HS-5 (cell line): ENCODE results near the gene DVL3.
"Not testable (repeated sequence)": the region's sequence is repeated elsewhere in the genome, so short reads cannot be mapped to it uniquely, and the experiment has no call there.

Source experiments
- DNase-seq: peaks from one replicate; pipeline ENCODE4 v3.0.0-alpha.2; 2012; ENCODE audit warnings: low read depth

The DVL3 gene

DNA sequence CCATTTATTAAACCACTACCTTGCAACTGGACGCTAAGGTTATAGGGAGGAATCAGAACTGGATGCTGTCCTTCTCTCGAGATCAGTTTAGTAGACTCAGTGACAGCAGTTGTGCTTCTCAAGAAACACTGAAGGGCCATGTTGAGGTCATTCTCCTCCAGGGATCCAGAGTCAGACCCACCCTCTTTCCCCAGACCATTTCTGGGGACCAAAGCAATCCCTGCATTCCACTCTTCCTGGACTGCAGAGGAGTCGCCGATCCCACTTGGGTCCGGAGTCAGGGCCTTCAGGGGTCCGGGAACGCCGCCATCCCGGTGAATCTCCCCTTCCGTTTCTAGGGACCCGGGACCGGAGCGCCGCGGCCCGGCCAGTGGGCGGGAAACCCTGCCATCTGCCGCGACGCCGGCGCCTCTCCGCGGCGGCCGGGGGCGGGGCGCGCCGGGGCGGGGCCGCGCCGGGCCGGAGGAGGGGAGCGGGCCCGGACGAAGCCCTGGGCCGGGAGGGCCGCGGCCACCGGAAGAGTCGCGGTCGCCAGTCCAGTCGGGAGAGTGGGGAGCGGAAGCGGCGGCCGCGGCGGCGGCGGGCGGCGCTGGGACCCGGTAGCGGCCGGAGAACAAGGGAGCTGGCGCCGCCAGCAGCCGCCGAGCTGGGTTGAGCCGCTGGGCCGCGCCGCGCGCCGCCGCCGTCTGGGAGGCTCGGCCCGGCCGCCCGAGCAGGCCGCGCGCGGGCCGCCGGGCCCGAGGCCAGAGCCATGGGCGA, at the start of gene DVL3:
Gene DVL3, plus strand, starts transcription at position 493 of the 759 bp plus-strand sequence. Its CDS starts 259 bp downstream, at position 752.
- DNase-seq = no peak

DNA sequence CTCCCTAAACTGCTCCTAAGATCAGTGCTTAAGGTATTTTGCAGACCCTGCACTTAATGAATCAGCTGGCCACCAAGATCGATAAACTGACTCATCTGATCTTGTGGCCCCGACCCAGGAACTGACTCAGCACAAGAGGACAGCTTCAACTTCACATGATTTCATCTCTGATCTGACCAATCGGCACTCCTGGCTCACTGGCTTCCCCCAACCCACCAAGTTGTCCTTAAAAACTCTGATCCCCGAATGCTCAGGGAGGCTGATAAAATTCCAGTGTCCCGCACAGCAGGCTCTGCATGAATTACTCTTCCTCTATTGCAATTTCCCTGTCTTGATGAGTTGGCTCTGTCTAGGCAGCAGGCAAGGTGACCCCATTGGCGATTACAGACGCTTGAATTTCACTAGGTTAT, 44.9 kb upstream of the DVL3 start:
- DNase-seq = peak; percentile 42

DNA sequence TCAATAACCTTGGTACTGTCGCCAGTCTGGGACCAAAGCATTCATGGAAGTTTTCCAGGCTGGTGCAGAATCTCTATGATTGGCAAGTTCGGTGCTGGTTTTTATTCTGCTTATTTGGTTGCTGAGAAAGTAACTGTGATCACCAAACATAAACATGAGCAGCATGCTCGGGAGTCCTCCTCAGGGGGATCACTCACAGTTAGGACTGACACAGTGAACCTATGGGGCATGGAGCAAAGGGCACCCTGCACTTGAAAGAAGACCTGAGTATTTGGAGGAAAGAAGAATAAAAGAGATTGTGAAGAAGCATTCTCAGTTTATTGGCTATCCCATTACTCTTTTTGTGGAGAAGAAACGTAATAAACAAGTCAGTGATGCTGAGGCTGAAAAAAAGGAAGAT, 39.2 kb upstream of the DVL3 start:
- no peak for DNase-seq

DNA sequence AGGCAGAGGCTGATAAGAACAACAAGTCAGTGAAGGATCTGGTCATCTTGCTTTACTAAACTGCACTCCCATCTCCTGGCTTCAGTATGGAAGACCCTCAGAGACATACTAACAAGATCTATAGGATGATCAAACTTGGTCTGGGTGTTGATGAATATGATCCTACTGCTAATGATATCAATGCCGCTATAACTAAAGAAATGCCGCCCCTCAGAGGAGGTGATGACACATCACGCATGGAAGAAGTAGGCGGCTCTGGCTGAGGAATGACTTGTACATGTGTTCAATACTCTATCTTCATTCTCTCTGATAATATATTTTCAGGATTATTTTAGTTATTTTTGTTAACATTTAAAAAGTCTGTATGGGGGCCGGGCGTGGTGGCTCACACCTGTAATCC, 37.5 kb upstream of the DVL3 start:
- DNase-seq = no peak

DNA sequence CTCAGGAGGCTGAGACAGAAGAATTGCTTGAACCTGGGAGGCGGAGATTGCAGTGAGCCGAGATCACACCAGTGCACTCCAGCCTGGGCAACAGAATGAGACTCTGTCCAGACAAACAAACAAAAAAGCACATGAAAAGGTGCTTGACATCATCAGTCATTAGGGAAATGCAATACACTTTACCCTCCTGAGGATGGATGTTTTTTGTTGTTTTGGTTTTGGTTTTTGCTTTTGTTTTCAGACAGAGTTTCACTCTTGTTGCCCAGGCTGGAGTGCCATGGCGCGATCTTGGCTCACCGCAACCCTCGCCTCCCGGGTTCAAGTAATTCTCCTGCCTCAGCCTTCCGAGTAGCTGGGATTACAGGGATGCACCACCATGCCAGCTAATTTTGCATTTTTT, 34.1 kb upstream of the DVL3 start:
- not testable (repeated sequence) for DNase-seq

DNA sequence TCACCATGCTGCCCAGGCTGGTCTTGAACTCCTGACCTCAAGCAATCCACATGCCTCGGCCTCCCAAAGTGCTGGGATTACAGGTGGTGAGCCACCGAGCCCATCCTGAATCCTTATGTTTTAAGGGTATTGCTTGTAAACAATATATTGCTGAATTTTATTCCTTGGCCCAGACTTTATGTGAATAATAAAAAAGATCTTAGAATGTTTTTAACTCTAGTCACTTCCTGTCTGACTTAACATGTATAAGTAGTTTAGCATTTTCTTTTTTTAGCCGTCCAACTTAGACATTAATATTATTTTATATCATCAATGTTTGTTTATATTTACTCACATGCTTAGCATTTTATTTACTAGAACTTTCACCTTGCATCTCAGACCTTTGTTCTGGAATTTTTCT, 29.2 kb upstream of the DVL3 start:
- no peak for DNase-seq

DNA sequence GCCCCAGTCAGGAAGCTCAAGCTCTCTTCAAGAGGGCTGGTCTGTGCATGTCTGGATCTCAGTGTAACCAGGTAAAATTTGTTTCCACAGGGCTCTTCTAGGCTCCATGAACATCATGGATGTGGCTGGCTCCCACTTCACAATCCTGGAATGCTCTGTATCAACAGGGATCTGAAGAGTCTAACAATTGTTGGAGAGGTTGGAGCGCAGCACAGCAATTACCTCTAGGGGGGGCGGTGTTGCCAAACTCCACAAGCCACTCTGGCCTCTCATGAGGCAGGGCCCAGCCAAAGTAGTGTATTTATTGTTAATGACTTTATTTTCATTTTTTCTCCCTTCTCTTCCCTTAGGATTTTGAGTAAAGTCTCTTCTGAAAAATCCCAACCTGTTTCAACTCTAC, 26.2 kb upstream of the DVL3 start:
- DNase-seq = no peak

DNA sequence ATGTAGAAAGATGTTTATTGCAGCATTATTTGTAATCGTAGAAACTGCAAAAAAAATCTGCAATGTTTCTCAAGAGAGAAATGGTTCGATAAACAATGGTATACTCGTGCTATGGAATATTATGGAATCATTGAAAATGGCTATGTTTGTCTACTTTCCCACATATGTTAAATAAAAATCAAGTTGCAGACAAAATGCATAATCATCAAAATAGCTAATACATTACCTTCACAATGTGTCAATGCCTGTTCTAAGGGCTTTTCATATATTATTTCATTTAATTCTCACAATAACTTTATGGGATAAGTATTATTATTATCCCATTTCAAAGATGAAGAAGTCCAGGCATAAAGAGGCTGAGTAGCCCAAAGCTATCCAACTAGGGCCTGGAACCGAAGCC, 22.2 kb upstream of the DVL3 start:
- no peak for DNase-seq

DNA sequence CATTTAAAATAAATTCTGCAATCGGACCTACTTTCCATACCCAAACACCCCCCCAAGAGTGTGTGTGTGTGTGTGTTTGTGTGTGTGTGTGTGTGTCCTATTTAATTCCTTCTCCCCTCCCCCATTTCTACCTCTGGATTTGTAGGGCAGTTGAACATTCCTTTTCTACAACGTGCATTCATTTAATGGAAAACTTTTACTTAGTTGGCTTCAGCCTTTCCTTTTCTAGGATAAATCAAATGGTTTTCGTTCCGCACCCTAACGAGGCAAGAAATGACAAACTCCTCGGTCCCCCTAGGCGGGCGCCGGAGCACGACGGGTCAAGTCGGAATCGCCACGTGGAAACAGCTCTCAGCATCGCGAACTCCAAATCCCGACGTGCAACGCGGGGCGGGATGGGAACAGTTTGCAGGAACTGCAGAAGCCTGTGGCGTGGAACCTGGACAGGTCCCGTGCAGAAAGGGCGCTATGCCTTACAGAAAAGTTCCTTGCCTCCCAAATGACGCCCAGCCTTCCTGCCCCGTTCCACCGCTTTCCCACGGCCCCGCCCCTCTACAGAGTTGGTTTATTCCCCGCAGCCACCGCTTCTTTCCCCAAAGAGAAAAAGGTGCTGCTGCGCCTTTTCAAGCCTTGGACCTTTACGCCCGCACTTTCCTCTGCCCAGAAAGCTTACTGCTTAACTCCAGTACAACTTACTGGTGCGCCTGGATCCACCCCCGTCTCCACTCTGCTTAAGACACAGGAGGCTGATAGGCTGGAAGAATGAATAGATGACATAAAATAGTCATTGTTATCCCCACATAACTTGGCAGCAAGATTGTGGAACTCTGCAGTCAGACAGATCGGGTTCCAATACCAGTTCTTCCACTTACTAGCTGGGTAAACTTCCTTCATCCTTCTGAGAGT, 21.1 kb upstream of the DVL3 start:
- peak; percentile 60 for DNase-seq

DNA sequence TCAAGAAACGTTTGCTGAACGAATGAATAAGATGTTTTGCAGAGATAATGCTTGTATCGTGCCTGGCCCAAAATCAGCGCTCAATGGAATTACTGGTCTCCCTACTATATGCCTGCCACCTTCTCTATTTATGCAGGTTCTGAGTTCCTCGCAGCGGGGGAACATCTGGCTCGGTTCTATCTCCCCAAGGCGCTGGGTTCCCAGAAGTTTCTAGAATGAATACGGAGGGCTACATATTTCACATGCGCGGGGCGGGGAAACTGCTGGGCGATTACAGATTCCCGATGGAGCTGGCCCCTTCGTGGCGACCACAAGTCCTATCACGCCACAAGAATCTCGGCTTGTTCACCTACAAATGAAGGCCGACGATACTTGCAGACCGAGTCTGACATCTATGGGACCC, 20.4 kb upstream of the DVL3 start:
- no peak for DNase-seq

DNA sequence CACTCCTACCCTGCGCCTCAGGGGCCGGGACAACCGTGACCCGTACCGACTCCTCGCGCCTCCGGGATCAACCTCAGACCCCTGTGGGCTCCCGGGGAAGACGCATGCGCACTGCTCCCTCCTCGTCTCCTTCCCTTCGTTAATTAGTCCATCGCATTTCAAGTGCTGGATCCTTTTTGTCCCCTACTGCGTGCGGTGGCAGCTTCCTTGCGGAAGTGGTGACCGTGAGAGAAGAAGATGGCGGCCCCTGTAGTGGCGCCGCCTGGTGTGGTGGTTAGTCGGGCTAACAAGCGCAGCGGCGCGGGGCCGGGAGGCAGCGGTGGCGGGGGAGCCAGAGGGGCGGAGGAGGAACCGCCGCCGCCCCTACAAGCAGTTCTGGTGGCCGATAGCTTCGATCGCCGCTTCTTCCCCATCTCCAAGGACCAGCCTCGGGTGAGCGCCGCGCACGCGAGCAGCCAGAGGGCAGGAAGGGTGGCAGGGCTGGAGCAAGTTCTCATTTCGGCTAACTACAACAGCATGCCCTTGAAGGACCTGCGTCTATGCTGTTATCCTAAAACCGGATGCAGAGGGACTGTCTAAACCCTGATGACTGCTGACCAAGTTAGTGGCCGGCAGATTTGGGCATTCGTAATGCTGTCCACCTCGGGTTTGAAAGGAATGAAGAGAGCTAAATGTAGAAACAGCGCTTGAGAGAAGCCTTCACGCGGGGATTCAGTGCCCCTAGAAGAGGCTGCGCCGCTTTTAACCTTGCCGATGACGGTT, 19.8 kb upstream of the DVL3 start, which contains the start of gene EIF2B5:
Gene EIF2B5, plus strand, starts transcription at position 210 of the 762 bp plus-strand sequence. Its CDS starts 28 bp downstream, at position 238.
- DNase-seq = peak; percentile 76

DNA sequence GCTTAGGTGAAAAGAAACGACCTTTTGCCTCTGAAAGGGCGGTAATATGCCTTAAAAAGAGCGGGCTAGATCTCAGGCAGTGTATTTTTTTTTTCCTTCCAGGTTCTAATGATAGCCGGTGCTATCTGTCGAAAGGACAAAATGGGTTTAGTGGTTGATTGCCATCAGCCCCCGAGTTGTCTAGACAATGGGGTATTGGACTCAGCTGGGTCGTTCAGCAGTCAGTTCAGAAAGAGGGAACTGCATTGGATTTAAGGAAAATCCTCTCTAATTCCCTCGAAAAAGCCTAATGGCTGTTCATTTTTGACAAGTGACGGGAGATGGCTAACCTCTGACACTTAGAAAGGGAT, 19.3 kb upstream of the DVL3 start:
- DNase-seq = no peak

DNA sequence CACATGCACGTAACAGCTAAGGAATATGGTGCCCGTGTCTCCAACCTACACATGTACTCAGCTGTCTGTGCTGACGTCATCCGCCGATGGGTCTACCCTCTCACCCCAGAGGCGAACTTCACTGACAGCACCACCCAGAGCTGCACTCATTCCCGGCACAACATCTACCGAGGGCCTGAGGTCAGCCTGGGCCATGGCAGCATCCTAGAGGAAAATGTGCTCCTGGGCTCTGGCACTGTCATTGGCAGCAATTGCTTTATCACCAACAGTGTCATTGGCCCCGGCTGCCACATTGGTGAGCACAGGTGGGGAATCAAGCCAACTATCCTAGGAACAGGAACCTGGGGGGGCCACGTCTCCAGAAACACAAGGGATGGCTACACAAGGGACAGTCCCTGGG, 14.7 kb upstream of the DVL3 start:
- no peak for DNase-seq

DNA sequence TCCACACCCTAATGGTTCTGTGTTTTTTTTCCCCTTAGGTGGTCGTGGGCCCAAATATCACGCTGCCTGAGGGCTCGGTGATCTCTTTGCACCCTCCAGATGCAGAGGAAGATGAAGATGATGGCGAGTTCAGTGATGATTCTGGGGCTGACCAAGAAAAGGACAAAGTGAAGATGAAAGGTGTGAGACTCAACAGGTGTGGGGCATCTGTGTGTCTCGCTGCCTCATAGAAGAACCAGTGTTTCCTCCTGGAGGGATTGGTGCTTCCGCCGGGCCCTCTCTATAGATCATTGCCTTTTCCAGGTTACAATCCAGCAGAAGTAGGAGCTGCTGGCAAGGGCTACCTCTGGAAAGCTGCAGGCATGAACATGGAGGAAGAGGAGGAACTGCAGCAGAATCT, 13.0 kb upstream of the DVL3 start:
- DNase-seq = no peak

DNA sequence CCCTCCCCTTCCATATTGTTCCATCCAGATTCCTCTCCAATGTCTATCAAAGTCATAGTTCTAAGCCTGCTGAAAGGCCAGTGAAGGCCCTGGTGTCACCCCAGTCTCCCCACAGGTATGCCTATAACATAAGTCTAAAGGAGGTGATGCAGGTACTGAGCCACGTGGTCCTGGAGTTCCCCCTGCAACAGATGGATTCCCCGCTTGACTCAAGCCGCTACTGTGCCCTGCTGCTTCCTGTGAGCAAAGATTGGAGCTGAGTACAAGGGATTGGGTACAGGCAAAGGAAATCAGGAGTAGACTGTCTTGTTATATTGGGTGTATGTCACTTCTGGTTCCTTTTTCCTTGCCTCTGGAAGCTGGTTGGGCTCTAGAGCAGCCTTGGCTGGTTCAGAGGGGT, 11.8 kb upstream of the DVL3 start:
- DNase-seq = no peak

DNA sequence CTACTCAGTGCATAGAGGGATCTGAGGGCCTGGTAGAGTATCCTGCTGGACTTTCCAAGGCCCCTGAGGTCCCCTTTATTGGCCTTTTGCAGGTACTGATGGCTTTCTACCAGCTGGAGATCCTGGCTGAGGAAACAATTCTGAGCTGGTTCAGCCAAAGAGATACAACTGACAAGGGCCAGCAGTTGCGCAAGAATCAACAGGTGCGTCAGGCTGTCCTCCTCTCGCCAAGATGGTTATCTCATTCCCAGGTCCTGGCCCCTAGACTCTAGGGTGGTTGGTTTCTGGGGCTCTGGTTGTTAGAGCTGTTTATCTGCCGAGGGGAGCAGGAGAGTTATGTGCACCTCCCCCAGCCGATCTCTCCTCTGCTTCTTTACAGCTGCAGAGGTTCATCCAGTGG, 10.7 kb upstream of the DVL3 start:
- no peak for DNase-seq

DNA sequence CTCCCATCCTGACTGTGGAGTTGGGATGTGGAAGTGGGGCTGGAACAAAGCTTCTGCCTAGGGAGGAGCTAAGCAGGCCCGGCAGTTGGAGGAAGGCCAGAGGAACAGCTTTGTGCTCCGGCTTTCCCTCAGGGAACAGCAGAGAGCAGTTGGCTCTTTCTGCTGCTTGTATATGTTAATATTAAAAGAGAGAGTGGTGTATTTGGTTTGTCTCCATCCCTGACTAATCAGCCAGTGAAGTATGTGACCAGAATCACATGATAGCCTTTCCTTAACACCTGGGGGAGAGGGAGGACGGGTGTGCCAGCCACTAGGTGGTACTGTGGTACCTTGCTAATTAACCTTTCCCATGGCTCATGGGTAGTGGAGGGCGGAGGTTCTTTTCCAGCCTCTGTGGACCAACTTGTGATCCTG, 10.1 kb upstream of the DVL3 start:
- no peak for DNase-seq

DNA sequence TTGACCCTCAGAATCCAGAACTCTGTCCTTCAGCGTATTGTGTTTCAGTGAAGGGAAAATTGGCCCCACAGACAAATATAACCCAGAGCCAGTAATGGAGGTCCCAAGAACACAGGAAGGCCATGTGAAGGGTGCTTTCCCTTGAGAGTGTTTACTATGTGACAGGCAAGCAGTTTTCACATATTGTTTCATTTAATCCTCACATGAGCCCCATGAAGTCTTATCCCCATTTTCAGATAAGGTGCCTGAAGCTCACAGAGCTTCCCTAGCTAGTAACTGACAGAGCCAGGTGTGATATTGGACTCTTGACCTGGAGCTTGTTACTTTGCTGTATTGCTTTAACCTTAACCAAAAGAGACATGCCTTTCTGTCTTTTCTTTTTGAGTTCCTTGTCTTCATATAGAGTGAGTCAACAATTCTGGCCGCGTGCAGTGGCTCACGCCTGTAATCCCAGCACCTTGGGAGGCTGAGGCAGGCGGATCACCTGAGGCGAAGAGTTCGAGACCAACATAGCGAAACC, 9.4 kb upstream of the DVL3 start:
- DNase-seq = no peak

DNA sequence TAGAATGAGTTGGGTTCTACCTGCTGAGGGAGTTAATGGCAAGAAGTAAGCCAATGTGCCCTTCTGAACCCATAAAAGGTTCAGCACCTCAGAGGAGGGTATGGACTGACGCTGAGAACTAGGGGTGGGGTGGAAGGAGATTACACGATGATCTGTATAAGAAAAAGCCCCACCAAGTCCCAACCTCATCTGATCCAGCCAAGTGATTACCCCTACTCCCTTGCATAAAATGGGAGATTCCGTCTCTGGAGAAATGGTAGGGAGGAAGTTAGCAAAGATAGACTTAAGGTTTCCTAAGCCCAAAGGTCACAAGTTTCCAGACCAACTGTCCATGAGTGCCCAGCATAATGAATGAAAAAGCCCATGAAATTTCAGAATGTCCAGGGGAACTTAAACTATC, 7.1 kb upstream of the DVL3 start:
- no peak for DNase-seq

DNA sequence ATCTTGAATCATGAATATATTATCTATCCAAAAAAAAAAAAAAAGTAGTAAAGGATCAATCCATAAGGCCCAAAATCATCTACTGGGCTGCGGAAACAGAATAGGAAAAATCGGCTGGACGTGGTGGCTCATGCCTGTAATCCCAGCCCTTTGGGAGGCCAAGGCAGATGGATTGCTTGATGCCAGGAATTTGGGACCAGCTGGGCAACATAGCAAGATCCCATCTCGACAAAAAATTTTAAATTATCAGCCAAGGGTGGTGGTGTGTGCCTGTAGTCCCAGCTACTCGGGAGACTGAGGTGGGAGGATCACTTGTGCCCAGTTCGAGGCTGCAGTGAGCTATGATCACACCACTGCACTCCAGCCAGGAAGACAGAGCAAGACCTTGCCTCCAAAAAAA, 6.1 kb upstream of the DVL3 start:
- DNase-seq = no peak

DNA sequence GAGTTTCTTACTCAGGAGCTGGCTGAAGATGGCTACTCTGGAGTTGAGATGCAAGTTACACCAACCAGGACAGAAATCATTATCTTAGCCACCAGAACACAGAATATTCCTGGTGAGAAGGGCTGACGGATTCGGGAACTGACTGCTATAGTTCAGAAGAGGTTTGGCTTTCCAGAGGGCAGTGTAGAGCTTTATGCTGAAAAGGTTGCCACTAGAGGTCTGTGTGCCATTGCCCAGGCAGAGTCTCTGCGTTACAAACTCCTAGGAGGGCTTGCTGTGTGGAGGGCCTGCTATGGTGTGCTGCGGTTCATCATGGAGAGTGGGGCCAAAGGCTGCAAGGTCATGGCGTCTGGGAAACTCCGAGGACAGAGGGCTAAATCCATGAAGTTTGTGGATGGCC, 5.4 kb upstream of the DVL3 start:
- not testable (repeated sequence) for DNase-seq
